ENCODE measurements around the gene ZNF117. TPM values are rescaled to one million over a fixed set of nuclear protein-coding genes. Genes with fewer than 3 reads are reported as not detected.
"Not testable (repeated sequence)": the region's sequence is repeated elsewhere in the genome, so short reads cannot be mapped to it uniquely, and the experiment has no call there.

The ZNF117 gene
- polyA plus RNA-seq, 4 donors: 28.0 to 59.7 (median 36.6) TPM

DNA sequence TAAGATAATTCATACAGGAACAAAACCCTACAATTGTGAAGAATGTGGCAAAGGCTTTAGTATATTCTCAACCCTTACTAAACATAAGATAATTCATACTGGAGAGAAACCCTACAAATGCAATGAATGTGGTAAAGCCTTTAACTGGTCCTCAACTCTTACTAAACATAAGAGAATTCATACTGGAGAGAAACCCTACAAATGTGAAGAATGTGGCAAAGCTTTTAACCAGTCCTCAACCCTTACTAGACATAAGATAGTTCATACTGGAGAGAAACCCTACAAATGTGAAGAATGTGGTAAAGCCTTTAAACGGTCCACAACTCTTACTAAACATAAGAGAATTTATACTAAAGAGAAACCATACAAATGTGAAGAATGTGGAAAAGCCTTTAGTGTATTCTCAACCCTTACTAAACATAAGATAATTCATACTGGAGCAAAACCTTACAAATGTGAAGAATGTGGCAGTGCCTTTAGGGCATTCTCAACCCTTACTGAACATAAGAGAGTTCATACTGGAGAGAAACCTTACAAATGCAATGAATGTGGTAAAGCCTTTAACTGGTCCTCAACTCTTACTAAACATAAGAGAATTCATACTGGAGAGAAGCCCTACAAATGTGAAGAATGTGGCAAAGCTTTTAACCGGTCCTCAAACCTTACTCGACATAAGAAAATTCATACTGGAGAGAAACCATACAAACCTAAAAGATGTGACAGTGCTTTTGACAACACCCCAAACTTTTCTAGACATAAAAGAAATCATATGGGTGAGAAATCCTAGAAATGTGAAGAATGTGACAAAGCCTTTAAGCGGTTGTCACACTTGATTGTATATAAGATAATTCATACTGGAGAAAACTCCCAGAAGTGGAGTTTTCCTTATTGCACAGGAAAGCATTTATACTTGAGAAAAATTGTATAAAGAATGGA, 62.3 kb downstream of the ZNF117 start:
- not testable (repeated sequence) for DNase-seq (ENCODE audit: low read depth in 4 of 4, low spot score in 3 of 4)

Other genes starting within 250 kb of the ZNF117 start
- gene ZNF138, start 196.6 kb downstream of the ZNF117 start, polyA plus RNA-seq (ENCODE audit: insufficient read length in 4 of 4): 10 to 100 TPM; 17.7 to 22.5 (median 20.4) TPM
- gene ZNF273, start 87.8 kb downstream of the ZNF117 start, polyA plus RNA-seq (ENCODE audit: insufficient read length in 4 of 4): 10 to 100 TPM in 3 of 4 donors, 1 to 10 TPM in 1; 9.9 to 12.2 (median 11.1) TPM
- 10 to 100 TPM; 23.5 to 51.9 (median 30.8) TPM for gene ERV3-1, start 15.7 kb upstream of the ZNF117 start, polyA plus RNA-seq (ENCODE audit: insufficient read length in 4 of 4)

Data from left renal pelvis (tissue), 4 donors.